Endometrial microvascular endothelial cells (primary cell): Measurements from ENCODE around the gene METTL25. TPM values are rescaled to one million over a fixed set of nuclear protein-coding genes. Genes with fewer than 3 reads are reported as not detected.
"Not testable (repeated sequence)": the region's sequence is repeated elsewhere in the genome, so short reads cannot be mapped to it uniquely, and the experiment has no call there.

Experiments used
- in situ Hi-C: cut with HindIII; loops from 2 replicates; pipeline ENCODE4 v1.10.0; 2017; ENCODE audit warnings: low sequenced_read_pairs, low pct_unique_long_range_greater_than_20kb; ENCODE audit errors: inconsistent ontology term
- total RNA-seq: library from RNA; depleted of rRNA; stranded (reverse); fragments of >200 nt; gene quantifications from one replicate; pipeline ENCODE4 v1.2.3, GENCODE V29; 2015; ENCODE audit errors: inconsistent ontology term

The METTL25 gene, protein sequence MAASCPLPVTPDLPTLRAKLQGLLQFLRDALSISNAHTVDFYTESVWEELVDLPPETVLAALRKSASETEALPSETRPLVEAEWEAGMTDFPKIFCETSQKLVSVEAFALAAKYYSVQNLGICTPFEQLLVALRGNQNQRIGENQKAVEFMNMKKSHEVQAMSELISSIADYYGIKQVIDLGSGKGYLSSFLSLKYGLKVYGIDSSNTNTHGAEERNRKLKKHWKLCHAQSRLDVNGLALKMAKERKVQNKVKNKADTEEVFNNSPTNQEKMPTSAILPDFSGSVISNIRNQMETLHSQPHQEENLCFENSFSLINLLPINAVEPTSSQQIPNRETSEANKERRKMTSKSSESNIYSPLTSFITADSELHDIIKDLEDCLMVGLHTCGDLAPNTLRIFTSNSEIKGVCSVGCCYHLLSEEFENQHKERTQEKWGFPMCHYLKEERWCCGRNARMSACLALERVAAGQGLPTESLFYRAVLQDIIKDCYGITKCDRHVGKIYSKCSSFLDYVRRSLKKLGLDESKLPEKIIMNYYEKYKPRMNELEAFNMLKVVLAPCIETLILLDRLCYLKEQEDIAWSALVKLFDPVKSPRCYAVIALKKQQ
- total RNA-seq: 8.4 TPM

- in situ Hi-C loops: no loop called here
These were observed at the start of gene METTL25, which contains the start of gene CCDC59 for GRCh38 chr12:82358200-82359114. METTL25 (plus strand) TSS chr12:82358529; CDS start chr12:82358566, 37 bp downstream. CCDC59 (minus strand) TSS chr12:82358387; CDS start chr12:82358376, 11 bp downstream.

GRCh38 chr12:82314406-82314892 is 43.9 kb upstream of the METTL25 start:
- in situ Hi-C loops: no loop called here

- in situ Hi-C loops: no loop called here
These were observed 39.1 kb upstream of the METTL25 start for GRCh38 chr12:82319276-82319675.

DNA sequence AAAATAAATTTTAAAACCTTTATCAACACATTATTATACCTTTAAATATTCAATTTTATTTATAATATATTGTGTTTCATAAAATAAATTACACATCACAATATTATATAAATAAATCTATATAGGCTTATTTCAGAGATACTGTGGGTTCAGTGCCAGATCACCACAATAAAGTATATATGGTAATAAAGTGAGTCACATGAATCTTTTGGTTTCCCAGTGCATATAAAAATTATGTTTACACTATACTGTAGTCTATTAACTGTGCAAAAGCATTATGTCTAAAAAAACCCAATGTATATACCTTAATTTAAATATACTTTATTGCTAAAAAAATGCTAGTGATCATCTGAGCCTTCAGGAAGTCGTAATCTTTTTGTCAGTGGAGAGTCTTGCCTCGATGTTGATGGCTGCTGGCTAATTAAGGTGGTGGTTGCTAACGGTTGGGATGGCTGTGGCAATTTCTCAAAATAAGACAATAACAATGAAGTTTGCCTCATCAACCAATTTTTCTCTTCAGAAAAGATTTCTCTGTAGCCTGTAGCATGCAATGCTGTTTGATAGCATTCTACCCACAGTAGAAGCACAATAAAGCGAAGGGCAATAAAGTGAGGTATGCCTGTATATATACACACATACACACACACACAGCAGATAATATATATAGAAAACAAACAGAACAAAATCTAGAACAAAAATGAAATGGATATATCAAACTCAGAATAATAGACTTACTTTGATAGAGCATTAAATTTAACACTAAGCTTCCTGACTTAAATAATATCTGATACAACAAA is 32.6 kb upstream of the METTL25 start:
- in situ Hi-C loops: no loop called here

GRCh38 chr12:82326905-82327503 is 31.3 kb upstream of the METTL25 start:
- in situ Hi-C loops: no loop called here

DNA sequence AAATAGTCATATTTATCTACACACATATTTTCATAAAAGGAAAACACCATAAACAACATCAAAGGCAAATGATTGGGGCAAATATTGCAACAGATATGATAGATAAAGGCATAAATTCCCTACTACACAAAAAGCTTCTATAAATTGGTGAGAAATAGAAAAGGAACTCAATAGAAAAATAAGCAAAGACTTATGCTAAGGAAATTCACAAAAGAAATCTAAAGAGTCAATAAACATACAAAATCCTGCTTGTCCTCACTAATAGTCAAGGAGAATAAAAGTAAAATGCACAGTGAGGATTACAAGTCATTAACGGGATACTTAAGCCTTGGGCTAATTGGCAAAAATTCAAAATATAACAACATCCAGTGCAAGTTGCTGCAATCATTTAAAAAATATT is 30.5 kb upstream of the METTL25 start:
- in situ Hi-C loops: no loop called here

DNA sequence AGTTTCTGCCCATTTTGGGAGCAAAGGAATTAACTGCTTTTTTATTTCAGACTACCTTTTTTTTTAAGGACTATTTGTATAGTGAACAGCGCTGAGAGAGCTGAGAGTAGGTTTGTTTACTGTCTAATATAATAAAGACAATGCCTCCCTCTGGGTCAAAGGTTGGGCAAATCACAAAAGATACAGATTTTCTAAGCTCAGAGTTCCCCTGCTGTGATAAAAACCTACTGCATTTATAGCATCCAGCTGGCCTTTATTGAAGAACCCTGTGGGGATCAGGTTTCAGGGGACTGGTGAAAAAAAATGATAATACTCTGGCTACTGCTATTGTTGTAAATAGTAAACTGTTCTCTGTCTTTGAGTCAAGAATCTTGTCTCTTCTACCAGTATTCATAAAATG is 28.8 kb upstream of the METTL25 start:
- in situ Hi-C loops: no loop called here

DNA sequence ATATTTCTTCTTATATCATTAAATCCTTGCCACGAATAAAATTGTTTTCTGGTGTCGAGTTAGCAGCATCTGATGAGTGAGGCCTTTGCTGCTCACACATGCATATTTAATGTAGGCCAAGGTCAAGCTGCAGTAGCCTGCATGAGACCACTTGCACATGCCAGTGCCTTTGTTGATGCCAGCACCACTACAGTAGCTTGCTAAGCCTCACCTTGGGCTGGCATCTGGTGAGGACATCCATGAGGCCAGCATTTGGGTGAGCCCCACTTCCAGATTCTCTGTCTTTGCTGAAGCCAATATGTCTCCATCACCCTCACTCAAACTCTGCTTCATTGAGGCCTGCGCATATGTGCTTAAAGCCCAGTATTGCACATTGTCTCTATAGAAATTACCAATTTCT is 8.2 kb upstream of the METTL25 start:
- in situ Hi-C loops: no loop called here

GRCh38 chr12:82351390-82351789 is 6.9 kb upstream of the METTL25 start:
- in situ Hi-C loops: no loop called here

DNA sequence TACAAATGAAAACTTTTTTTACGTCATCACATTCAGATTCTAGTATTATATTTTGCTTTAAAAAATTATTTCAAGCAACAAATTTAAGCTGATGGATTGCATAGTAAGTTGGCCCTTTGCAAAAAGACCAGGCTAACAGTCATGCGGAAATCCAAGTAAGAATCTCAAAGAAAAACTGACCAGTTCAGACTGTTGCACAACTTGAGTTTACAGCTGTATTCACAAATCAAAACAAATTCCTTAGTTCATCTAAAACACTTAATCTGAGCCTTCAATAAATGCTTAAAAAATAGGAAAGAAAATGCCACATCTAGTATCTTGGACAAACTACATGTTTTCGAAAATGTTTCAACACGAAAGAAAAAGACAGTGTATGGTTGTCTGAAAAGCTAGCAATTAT is 989 bp upstream of the METTL25 start:
- in situ Hi-C loops: no loop called here

GRCh38 chr12:82357845-82358199 is 507 bp upstream of the METTL25 start:
- in situ Hi-C loops: no loop called here

GRCh38 chr12:82359115-82359478 is 768 bp downstream of the METTL25 start:
- in situ Hi-C loops: no loop called here

DNA sequence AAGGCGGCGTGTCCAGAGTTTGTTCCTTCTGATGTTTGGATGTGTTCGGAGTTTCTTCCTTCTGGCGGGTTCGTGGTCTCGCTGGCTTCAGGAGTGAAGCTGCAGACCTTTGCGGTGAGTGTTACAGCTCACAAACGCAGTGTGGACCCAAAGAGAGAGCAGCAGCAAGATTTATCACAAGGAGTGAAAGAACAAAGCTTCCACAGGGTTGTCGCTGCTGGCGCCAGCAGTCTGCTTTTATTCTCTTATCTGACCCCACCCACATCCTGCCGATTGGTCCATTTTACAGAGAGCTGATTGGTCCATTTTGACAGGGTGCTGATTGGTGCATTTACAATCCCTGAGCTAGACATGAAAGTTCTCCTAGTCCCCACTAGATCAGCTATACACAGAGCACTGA is 2.5 kb downstream of the METTL25 start:
- in situ Hi-C loops: not testable (repeated sequence)

DNA sequence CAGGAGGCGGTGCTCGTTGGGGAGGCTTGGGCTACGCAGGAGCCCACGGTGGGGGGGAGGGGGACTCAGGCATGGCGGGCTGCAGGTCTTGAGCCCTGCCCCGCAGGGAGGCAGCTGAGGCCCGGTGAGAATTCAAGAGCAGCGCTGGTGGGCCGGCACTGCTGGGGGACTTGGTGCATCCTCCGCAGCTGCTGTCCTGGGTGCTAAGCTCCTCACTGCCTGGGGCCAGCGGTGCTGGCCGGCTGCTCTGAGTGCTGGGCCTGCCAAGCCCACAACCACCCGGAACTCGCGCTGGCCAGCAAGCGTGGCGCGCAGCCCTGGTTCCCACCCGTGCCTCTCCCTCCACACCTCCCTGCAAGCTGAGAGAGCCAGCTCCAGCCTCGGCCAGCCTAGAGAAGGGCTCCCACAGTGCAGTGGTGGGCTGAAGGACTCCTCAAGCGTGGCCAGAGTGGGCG is 3.2 kb downstream of the METTL25 start:
- in situ Hi-C loops: no loop called here

- in situ Hi-C loops: no loop called here
These were observed 5.7 kb downstream of the METTL25 start for GRCh38 chr12:82363990-82364389.

GRCh38 chr12:82366197-82366596 is 7.9 kb downstream of the METTL25 start:
- in situ Hi-C loops: no loop called here

DNA sequence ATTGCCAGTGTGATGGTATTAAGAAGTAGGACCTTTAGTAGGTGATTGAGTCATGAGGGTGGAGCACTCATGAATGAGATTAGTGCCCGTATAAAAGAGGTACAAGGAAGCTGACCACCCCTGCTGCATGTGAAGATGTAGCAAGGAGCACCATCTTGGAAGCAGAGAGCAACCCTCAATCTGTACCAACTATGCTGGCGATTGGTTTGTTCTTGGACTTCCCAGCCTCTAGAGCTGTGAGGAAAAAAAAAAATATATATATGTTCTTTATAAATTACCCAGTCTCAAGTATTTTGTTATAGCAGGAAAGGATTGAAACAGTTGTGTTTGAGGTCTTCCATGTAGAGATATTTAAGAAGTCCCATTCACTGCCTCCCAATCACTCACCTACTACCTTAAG is 16.9 kb downstream of the METTL25 start:
- in situ Hi-C loops: no loop called here

- in situ Hi-C loops: no loop called here
These were observed 20.7 kb downstream of the METTL25 start for GRCh38 chr12:82378997-82379396.
